Endothelial cell (in vitro differentiated cells): Measurements from ENCODE around the gene MAPK7. TPM values are rescaled to one million over a fixed set of nuclear protein-coding genes. Genes with fewer than 3 reads are reported as not detected.

Experiments
- DNase-seq: peaks from one replicate; pipeline ENCODE4 v3.0.0; 2021; ENCODE audit warnings: low spot score
- H3K27ac Mint-ChIP-seq: one replicate; pipeline ENCODE4 v1.8.0; 2021; ENCODE audit warnings: mixed read lengths, inconsistent platforms; ENCODE audit not compliant: unreplicated experiment
- H3K27me3 Mint-ChIP-seq: one replicate; pipeline ENCODE4 v1.8.0; 2021; ENCODE audit warnings: mild to moderate bottlenecking, moderate library complexity, mixed read lengths, inconsistent platforms; ENCODE audit not compliant: unreplicated experiment
- H3K36me3 Mint-ChIP-seq: one replicate; pipeline ENCODE4 v1.8.0; 2021; ENCODE audit warnings: mild to moderate bottlenecking, low read depth, mixed read lengths, inconsistent platforms; ENCODE audit not compliant: unreplicated experiment
- H3K4me1 Mint-ChIP-seq: one replicate; pipeline ENCODE4 v1.8.0; 2021; ENCODE audit warnings: mild to moderate bottlenecking, mixed read lengths, inconsistent platforms; ENCODE audit not compliant: unreplicated experiment
- H3K4me3 Mint-ChIP-seq: one replicate; pipeline ENCODE4 v1.8.0; 2021; ENCODE audit warnings: mild to moderate bottlenecking, mixed read lengths, inconsistent platforms; ENCODE audit not compliant: unreplicated experiment
- H3K9me3 Mint-ChIP-seq: one replicate; pipeline ENCODE4 v1.8.0; 2021; ENCODE audit warnings: mixed read lengths, inconsistent platforms; ENCODE audit not compliant: unreplicated experiment
- total RNA-seq: library from RNA; stranded (reverse); fragmentation: NEBNext Ultra II Directional; extraction: Animal tissue kit (Norgen Biotek cat#: 25700); gene quantifications from one replicate; pipeline ENCODE4 v1.2.1, GENCODE V29; 2021; ENCODE audit not compliant: unreplicated experiment
- TF ChIP-seq, protein P1 (sequence below): fragments of 200-600 bp; sonication (generic); IDR thresholded peaks from one replicate; pipeline ENCODE4 v1.5.0; 2021; ENCODE audit warnings: antibody characterized with exemption; ENCODE audit not compliant: unreplicated experiment

The MAPK7 gene
- total RNA-seq, 1 donor from 2014 or later, result 48.5 TPM

DNA sequence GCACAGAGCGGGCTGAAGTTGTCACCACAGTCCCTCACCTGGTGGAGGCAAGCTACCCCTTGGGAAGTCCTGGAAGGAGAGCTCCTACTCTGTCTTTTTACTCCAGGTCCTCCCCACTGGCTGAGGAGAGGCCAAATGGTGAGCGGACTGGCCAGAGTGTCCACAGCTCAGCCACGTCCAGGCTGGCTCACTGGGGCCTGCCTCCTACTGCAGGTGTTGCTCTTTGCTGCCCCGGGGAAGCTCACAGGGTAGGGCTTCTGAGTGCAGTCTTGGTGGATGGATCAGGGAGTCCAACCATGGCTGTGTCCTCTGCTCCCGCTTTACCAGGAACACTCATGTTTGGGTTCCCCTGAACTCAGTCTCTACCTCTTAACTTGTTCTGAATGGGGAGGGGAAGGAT is 18.4 kb upstream of the MAPK7 start:
- TF ChIP-seq, protein P1, sequence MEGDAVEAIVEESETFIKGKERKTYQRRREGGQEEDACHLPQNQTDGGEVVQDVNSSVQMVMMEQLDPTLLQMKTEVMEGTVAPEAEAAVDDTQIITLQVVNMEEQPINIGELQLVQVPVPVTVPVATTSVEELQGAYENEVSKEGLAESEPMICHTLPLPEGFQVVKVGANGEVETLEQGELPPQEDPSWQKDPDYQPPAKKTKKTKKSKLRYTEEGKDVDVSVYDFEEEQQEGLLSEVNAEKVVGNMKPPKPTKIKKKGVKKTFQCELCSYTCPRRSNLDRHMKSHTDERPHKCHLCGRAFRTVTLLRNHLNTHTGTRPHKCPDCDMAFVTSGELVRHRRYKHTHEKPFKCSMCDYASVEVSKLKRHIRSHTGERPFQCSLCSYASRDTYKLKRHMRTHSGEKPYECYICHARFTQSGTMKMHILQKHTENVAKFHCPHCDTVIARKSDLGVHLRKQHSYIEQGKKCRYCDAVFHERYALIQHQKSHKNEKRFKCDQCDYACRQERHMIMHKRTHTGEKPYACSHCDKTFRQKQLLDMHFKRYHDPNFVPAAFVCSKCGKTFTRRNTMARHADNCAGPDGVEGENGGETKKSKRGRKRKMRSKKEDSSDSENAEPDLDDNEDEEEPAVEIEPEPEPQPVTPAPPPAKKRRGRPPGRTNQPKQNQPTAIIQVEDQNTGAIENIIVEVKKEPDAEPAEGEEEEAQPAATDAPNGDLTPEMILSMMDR, result no peak
- Mint-ChIP-seq H3K4me1 (peaks cover 8% of the 10 kb centered on the region), H3K27ac (no peak overlapping the region), H3K27me3 (peaks cover 13% of the 10 kb centered on the region), H3K4me3 (no peak overlapping the region), H3K9me3 (no peaks in the 10 kb centered on the region), H3K36me3 (no peaks in the 10 kb centered on the region)
- no peak for DNase-seq

DNA sequence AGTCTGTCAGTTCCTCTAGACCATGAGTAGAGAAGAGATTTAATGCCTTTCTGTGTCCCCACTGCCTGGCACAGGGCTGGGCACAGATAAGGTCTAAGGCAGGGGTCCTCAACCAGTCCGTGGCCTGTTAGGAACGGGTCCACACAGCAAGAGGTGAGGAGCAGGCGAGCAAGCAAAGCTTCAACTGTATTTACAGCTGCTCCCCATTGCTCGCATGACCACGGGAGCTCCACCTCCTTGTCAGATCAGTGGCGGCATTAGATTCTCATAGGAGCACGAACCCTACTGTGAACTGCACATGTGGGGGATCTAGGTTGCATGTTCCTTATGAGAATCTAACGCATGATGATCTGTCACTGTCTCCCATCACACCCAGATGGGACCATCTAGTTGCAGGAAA is 17.5 kb upstream of the MAPK7 start:
- H3K36me3 Mint-ChIP-seq, result no peaks in the 10 kb centered on the region
- no peak overlapping the region for H3K27ac Mint-ChIP-seq
- H3K4me3 Mint-ChIP-seq, result no peak overlapping the region
- H3K27me3 Mint-ChIP-seq, result peaks cover 14% of the 10 kb centered on the region
- no peak for DNase-seq
- H3K9me3 Mint-ChIP-seq, result no peaks in the 10 kb centered on the region
- peaks cover 8% of the 10 kb centered on the region for H3K4me1 Mint-ChIP-seq
- TF ChIP-seq, protein P1, result no peak

GRCh38 chr17:19361326-19361725 is 17.0 kb upstream of the MAPK7 start:
- no peak overlapping the region for H3K27ac Mint-ChIP-seq
- H3K36me3 Mint-ChIP-seq, result no peaks in the 10 kb centered on the region
- TF ChIP-seq, protein P1, result no peak
- no peaks in the 10 kb centered on the region for H3K9me3 Mint-ChIP-seq
- H3K27me3 Mint-ChIP-seq, result peaks cover 15% of the 10 kb centered on the region
- peaks cover 8% of the 10 kb centered on the region for H3K4me1 Mint-ChIP-seq
- no peak for DNase-seq
- peak overlapping the region; percentile 43 for H3K4me3 Mint-ChIP-seq

GRCh38 chr17:19361944-19362276 is 16.4 kb upstream of the MAPK7 start:
- DNase-seq, result no peak
- Mint-ChIP-seq H3K4me1 (peaks cover 8% of the 10 kb centered on the region), H3K4me3 (peak overlapping the region; percentile 83), H3K9me3 (no peaks in the 10 kb centered on the region), H3K36me3 (no peaks in the 10 kb centered on the region), H3K27ac (no peak overlapping the region), H3K27me3 (peaks cover 17% of the 10 kb centered on the region)
- TF ChIP-seq, protein P1, result no peak

DNA sequence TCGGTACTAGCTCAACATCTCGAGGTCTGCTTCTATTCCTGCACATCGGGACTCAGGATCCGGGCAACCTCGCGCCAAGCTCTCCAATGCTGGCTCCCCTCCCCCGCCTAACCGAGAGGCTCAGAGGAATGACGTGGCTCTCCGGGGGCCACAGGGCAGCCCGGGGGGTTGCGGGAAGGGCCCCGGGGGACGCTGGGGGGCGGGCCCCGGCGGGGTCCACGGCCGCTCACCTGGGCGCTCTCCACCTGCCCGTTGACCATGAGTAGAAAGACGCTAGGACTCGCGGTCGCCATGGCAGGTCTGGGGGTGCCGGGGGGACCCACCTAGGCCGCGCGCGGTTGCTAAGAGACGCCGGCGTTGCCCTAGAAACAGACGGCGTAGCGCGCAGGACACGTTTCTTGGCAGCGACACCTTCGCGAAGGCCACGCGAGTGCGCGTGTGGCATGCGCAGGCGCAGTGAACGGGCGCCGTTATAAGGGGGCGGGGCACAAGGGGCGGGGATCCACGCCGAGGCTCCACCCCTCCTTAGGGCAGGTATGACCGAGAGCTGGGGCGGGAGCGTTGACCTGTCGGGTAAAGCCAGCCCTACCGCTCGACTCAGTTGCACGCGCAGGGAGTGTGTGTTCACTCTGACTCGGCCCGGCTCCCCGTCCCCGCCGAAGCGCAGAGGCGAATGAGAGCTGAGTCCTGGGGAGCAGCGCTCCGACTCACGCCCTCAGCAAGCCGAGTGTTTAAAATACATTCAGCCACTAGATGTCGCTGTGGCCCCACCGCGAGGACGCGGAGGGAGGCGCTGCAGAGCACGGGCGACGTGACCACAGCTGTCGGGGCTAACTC is 15.8 kb upstream of the MAPK7 start, which contains the start of gene B9D1:
TSS of gene B9D1 (minus strand) at position 447 of the 837 bp plus-strand sequence. CDS start at position 293, 154 bp downstream.
- H3K27me3 Mint-ChIP-seq, result peaks cover 17% of the 10 kb centered on the region
- H3K9me3 Mint-ChIP-seq, result no peaks in the 10 kb centered on the region
- TF ChIP-seq, protein P1, result peak; percentile 99
- peak within 1 kb of the TSS; percentile 91 for H3K4me3 Mint-ChIP-seq
- H3K4me1 Mint-ChIP-seq, result peaks cover 10% of the 10 kb centered on the region
- DNase-seq, result peak; percentile 91
- no peak within 1 kb of the TSS for H3K27ac Mint-ChIP-seq
- no peaks in the 10 kb centered on the region for H3K36me3 Mint-ChIP-seq
